Upper lobe of left lung (tissue), 6 donors: Measurements from ENCODE around the gene YWHAQ. TPM values are rescaled to one million over a fixed set of nuclear protein-coding genes. Genes with fewer than 3 reads are reported as not detected.

Source experiments
- ATAC-seq, 2 donors: fragments of 200-7000 bp; cut with Tn5 transposase; one replicate each; pipeline ENCODE4 v1.9.1; 2022; ENCODE audit warnings: mild to moderate bottlenecking in 2 of 2, moderate library complexity in 2 of 2; ENCODE audit not compliant: low FRiP score in 2 of 2
- DNase-seq, 2 donors: peaks; one replicate each; pipeline ENCODE4 v3.0.0-alpha.2; 2019 to 2020
- H3K27ac ChIP-seq, 4 donors: fragments of 200-600 bp; sonication (generic); one replicate each; pipeline ENCODE4 v1.5.1; 2016 to 2019
- H3K27me3 ChIP-seq, 4 donors: fragments of 200-600 bp; sonication (generic); one replicate each; pipeline ENCODE4 v1.5.1; 2017 to 2019
- H3K36me3 ChIP-seq, 4 donors: fragments of 200-600 bp; sonication (generic); one replicate each; pipeline ENCODE4 v1.5.1; 2016 to 2019
- H3K4me1 ChIP-seq, 4 donors: fragments of 200-600 bp; sonication (generic); one replicate each; pipeline ENCODE4 v1.5.1; 2018 to 2019
- H3K4me3 ChIP-seq, 4 donors: fragments of 200-600 bp; sonication (generic); one replicate each; pipeline ENCODE4 v1.5.1; 2017 to 2019; ENCODE audit warnings: mild to moderate bottlenecking in 2 of 4, moderate library complexity in 1 of 4
- H3K9me3 ChIP-seq, 4 donors: fragments of 200-600 bp; sonication (generic); one replicate each; pipeline ENCODE4 v1.5.1; 2018 to 2019
- EP300 ChIP-seq, 4 donors: sonication (generic); formaldehyde crosslinking; IDR thresholded peaks; one replicate each; pipeline ENCODE4 v1.5.1; 2017; ENCODE audit warnings: antibody characterized with exemption in 4 of 4, control low read depth in 2 of 4
- POLR2A ChIP-seq, 4 donors: fragments of 450-650 bp; IDR thresholded peaks; one replicate each; pipeline ENCODE4 v1.5.1; 2016 to 2017; ENCODE audit warnings: antibody characterized with exemption in 4 of 4, mild to moderate bottlenecking in 2 of 4
- POLR2AphosphoS5 ChIP-seq, 2 donors: sonication (generic); formaldehyde crosslinking; IDR thresholded peaks; one replicate each; pipeline ENCODE4 v1.5.1; 2017; ENCODE audit warnings: antibody characterized with exemption in 2 of 2
- WGBS, 2 donors: methylation state at CpG; one replicate each; pipeline ENCODE4 v1.1.5; 2017 to 2018; 5-methylcytosine and 5-hydroxymethylcytosine counted together
- total RNA-seq, 6 donors: library from RNA; depleted of rRNA in 4 of 6; stranded (reverse); fragments of >200 nt in 4 of 6; gene quantifications; one replicate each; pipeline versions ENCODE4 v1.1.0 to v1.2.1, GENCODE V29; 2016 to 2021
- TF ChIP-seq, protein P1 (sequence below), 6 experiments: fragments of 450-650 bp in 4 of 6; fragments of 200-600 bp in 2 of 6; sonication (generic) in 2 of 6; IDR thresholded peaks; one replicate each; pipeline ENCODE4 v1.5.1; 2016 to 2019; ENCODE audit warnings: antibody characterized with exemption in 6 of 6
- donor health status: DM: no; HTN: no; CAD: no; lungs with moderate emphysema.
- donor health status: DM: no; HTN: yes; CAD: no; lungs with severe emphysema.

YWHAQ gene
- total RNA-seq, 6 donors from 2014 or later: 67.1 to 223 (median 176) TPM

DNA sequence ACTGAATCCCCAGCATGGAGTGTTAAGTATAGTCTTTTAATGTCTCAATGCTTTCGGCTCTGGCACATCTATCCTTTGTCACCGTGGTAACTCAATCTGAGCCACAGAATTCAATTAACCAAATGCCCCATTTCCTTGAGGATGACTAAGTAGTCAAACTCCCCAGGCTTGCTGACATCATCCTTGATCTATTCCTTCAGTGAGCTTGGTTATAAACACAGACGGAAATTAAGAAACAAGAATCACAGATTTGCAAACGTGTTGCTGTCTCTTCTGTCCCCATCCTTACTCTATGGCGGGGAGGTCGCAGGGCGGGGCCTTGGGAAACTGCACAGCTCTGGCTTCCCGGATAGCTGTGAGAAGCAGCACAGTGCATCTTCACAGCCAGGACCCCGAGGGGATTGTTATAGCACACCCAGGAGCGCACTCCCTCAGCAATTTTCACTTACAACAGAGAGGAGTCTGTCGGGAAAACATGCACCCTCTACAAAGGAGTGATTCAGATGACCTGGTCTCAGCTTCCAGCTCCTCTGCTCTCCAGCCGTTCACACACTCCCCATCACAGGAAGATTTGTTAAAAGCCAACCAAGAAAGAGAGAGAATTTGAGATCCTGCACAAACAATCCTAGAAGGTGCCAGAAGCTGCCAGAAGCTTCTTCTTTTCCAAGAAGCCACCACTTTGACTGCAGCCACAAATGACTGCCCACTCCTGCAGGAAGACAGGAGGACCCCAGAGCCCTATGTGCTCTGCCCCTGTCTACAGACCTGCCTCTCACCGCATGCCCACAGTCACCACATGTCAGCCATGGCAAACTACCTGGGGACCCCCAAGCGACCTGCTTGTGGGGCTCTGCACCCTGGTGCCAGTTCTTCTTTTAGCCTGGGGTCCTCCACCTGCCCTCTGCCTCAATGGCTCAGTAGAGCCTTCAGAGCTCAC is 44.9 kb upstream of the YWHAQ start:
- WGBS, 2 donors: 61 to 63% methylated on average over 12 to 14 of the region's 14 CpGs
- peak in 1 of 2 donors; percentile 75 for ATAC-seq

DNA sequence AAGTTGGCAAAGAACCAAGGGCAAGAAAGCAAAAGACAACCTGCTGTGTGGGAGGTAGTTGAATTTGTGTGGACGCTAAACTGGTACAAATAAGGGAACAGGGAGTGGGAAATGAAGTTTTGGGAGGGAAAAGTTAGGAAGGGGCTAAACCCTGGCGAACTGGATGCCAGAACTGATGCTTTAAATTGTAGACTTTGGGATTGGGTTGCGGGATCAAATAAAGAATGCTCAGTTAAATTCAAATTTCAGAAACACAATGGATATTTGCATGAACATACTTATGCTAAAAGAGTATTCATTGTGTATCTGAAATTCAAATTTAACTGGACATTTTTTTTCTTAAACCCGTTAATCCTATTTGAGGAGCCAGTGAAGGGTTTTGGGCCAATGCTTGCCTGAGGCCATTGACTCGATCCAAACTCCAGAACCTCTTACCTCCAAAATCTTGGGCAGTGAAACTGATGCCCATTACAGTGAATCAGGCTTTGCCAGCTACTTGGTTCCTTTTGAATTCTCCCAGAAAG is 44.2 kb upstream of the YWHAQ start:
- TF ChIP-seq POLR2A (IDR thresholded peaks at IDR 0.05) (no peak), POLR2AphosphoS5 (IDR thresholded peaks at IDR 0.05) (no peak), EP300 (IDR thresholded peaks at IDR 0.05) (no peak)
- TF ChIP-seq, protein P1, sequence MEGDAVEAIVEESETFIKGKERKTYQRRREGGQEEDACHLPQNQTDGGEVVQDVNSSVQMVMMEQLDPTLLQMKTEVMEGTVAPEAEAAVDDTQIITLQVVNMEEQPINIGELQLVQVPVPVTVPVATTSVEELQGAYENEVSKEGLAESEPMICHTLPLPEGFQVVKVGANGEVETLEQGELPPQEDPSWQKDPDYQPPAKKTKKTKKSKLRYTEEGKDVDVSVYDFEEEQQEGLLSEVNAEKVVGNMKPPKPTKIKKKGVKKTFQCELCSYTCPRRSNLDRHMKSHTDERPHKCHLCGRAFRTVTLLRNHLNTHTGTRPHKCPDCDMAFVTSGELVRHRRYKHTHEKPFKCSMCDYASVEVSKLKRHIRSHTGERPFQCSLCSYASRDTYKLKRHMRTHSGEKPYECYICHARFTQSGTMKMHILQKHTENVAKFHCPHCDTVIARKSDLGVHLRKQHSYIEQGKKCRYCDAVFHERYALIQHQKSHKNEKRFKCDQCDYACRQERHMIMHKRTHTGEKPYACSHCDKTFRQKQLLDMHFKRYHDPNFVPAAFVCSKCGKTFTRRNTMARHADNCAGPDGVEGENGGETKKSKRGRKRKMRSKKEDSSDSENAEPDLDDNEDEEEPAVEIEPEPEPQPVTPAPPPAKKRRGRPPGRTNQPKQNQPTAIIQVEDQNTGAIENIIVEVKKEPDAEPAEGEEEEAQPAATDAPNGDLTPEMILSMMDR (IDR thresholded peaks at IDR 0.05): no peak
- H3K36me3 ChIP-seq: no peaks in the 10 kb centered on the region
- no peaks in the 10 kb centered on the region for H3K4me1 ChIP-seq
- no peak overlapping the region for H3K4me3 ChIP-seq
- WGBS, 2 donors: 87 to 92% methylated on average over 5 of the region's 5 CpGs
- ATAC-seq: no peak
- no peaks in the 10 kb centered on the region for H3K9me3 ChIP-seq
- DNase-seq: no peak
- no peak overlapping the region for H3K27ac ChIP-seq
- no peaks in the 10 kb centered on the region for H3K27me3 ChIP-seq

More for the DNA sequence above, 44.9 kb upstream of the YWHAQ start:
- DNase-seq: no peak
- Histone ChIP-seq H3K27me3 (no peaks in the 10 kb centered on the region), H3K9me3 (no peaks in the 10 kb centered on the region), H3K27ac (no peak overlapping the region), H3K4me3 (no peak overlapping the region), H3K36me3 (no peaks in the 10 kb centered on the region), H3K4me1 (no peaks in the 10 kb centered on the region)
- TF ChIP-seq POLR2AphosphoS5 (IDR thresholded peaks at IDR 0.05) (no peak), POLR2A (IDR thresholded peaks at IDR 0.05) (no peak), EP300 (IDR thresholded peaks at IDR 0.05) (no peak)
- TF ChIP-seq, protein P1 (IDR thresholded peaks at IDR 0.05): no peak

DNA sequence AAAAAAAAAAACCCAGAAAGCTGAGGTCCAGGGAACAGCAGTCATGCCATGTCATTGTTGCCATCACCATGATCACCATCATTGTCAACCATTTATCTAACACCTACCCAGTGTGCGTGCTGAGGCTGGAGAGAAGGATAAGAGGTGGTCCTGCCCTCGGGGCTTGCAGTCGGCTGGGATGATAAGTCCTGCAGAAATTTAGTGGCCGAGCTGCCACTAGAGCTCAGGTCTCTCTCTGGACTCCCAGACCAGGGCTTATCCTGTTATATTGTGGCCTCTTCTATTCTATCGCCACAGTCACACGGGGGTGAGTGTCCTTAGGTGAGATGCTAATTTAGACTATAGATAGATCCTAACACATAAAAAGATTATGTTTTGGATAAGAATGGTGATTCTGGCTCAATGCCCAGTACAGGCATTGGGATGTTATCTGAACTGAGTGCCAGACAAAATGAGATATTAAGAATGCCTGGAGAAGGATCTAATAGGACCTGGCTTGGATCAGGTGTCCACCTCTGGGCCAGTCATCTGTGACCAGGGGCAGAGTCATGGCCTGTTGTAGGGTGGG is 43.2 kb upstream of the YWHAQ start:
- Histone ChIP-seq H3K4me3 (no peak overlapping the region), H3K9me3 (no peaks in the 10 kb centered on the region), H3K4me1 (peaks cover 0 to 4% (median 2%) of the 10 kb centered on the region in 4 donors), H3K27ac (no peak overlapping the region), H3K36me3 (no peaks in the 10 kb centered on the region), H3K27me3 (no peaks in the 10 kb centered on the region)
- DNase-seq (no peak), ATAC-seq (no peak)
- 87 to 88% methylated on average over 6 of the region's 6 CpGs for WGBS, 2 donors
- TF ChIP-seq POLR2A (IDR thresholded peaks at IDR 0.05) (no peak), POLR2AphosphoS5 (IDR thresholded peaks at IDR 0.05) (no peak), EP300 (IDR thresholded peaks at IDR 0.05) (no peak)
- TF ChIP-seq, protein P1 (IDR thresholded peaks at IDR 0.05): no peak

DNA sequence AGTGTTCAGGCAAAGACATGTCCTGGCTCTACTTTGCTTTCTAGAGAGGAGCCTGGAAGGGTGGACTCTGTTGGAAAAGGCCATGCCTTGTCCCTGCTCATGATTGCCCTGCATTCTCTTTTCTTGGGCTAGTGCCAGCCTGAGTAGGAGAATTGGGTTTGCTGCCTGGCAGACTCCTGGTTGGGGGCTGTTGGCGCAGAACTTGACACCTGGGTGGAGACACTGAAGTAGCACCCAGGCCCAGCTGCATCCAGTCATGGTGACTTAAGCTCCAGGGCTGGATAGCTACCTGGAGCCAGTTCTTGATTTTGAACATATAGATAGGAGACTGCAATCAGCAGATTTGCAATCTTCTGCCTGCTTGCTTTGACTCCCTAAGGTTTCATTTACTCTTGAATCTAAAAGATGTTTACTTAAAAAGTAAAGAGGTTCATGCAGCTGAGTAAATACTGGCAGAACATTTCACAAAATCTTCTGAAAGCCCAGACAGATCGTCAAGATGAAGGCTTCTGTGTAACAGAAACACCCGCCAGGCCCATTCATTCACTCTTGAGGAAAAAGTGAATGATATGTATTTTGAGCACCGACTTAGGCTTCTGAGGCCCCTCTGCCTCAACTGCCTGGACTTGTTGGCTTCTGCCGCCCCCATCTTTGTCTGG is 38.0 kb upstream of the YWHAQ start:
- H3K36me3 ChIP-seq: no peaks in the 10 kb centered on the region
- H3K9me3 ChIP-seq: no peaks in the 10 kb centered on the region
- no peak overlapping the region for H3K4me3 ChIP-seq
- TF ChIP-seq EP300 (IDR thresholded peaks at IDR 0.05) (no peak), POLR2A (IDR thresholded peaks at IDR 0.05) (no peak), POLR2AphosphoS5 (IDR thresholded peaks at IDR 0.05) (no peak)
- TF ChIP-seq, protein P1 (IDR thresholded peaks at IDR 0.05): no peak
- peak in 1 of 2 donors; percentile 44 for DNase-seq
- peak; percentile 23 to 52 for ATAC-seq
- no peaks in the 10 kb centered on the region for H3K27me3 ChIP-seq
- peaks cover 0 to 8% (median 3%) of the 10 kb centered on the region in 4 donors for H3K4me1 ChIP-seq
- H3K27ac ChIP-seq: peak overlapping the region in 1 of 4 donors; percentile 50
- 57 to 66% methylated on average over 5 of the region's 5 CpGs for WGBS, 2 donors
